ENCODE data around the gene SRPRB. TPM values are rescaled to one million over a fixed set of nuclear protein-coding genes. Genes with fewer than 3 reads are reported as not detected.

The SRPRB gene
- total and polyA plus RNA-seq, 2 donors (not counting 3 experiments of a cell fraction or from before 2014, with no cell fraction given): 22.7 to 69.2 TPM

DNA sequence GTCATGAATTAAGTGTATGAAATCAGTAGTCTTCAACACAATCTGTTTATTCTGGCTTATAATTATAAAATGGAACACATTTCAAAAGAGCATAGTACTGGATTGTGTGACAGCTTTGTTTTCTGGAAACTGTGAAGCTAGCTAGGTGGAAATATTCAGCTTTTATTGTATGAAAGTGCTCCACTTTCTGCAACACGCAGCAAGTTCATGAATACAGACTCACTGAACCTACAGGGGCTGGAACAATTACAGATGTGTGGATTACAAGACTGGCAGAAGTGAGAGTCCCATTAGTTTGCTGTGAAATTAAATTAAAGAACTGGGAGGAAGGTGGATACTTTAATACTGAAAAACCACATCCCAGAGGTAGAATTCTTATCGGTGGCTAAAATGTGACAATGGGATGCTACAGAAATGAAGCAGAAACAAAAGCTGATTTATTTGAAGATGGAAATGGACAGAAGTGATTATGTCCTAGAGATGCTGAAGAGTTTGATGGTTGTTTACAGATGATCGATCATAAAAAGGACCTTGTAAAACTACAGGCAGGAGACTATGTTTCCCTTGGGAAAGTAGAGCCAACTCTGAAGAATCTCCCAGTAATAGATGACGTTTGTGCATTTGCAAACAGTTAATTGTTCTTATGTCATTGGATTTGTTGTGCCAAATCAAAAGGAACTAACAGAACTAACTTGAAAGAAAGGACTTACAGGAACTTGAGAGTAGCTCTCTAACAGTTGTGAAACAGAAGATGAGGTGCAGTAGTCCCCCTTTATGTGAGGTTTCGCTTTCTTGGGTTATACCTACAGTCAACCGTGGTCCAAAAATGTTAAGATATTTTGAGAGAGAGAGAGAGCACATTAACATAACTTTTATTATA is 43.8 kb upstream of the SRPRB start:
- intact Hi-C loops (cut with micrococcal nuclease) (no loop called here), dilution Hi-C loops (cut with MboI; ENCODE audit: extremely low pct_ligation_motif_present, low sequenced_read_pairs) (no loop called here)
- Histone ChIP-seq H3K79me2 (ENCODE audit: control insufficient read depth, insufficient read depth, low read length) (no peaks in the 10 kb centered on the region), H4K20me1 (replicated peaks; ENCODE audit: control insufficient read depth, extremely low read depth, insufficient read depth, low read length) (no peaks in the 10 kb centered on the region), H3K4me2 (ENCODE audit: insufficient read depth, low read length) (no peak overlapping the region), H3K27ac (ENCODE audit: insufficient read depth, low read depth, low read length) (no peak overlapping the region), H3K27me3 (ENCODE audit: control insufficient read depth in 2 of 2, insufficient read depth in 2 of 2, low read length in 2 of 2) (peaks cover 4 to 10% of the 10 kb centered on the region in 2 experiments), H3K4me1 (ENCODE audit: control insufficient read depth, extremely low read depth, insufficient read depth, low read length) (no peaks in the 10 kb centered on the region), H2AFZ (ENCODE audit: low read depth, low read length) (no peak overlapping the region), H3K9me3 (replicated peaks; ENCODE audit: control insufficient read depth, insufficient read depth, low read length) (no peaks in the 10 kb centered on the region), H3K4me3 (replicated peaks in 1 of 3; ENCODE audit: insufficient read depth in 1 of 3, low read depth in 1 of 3, low read length in 3 of 3) (no peak overlapping the region), H3K9ac (replicated peaks; ENCODE audit: extremely low read depth, insufficient read depth, low read length) (no peak overlapping the region), H3K9me1 (replicated peaks; ENCODE audit: control insufficient read depth, extremely low read depth, insufficient read depth, low read length) (no peaks in the 10 kb centered on the region), H3K36me3 (ENCODE audit: control insufficient read depth in 2 of 2, extremely low read depth in 1 of 2, insufficient read depth in 2 of 2, low read length in 2 of 2) (no peaks in the 10 kb centered on the region)
- ChIA-PET POLR2A (no interaction called here), CTCF (interaction anchor here (0.6 to 0.9 kb wide), 3 partner anchors 17 to 338 kb away, joined by 3 read pairs; no protein-coding TSS in a partner anchor)
- BruUV-seq (replicated peaks): no TSS peak
- FAIRE-seq (no peak), DNase-seq (ENCODE audit: low read depth, low spot score) (no peak)
- TF ChIP-seq GATA2 (IDR thresholded peaks at IDR 0.05; ENCODE audit: insufficient read depth, insufficient read length, low read depth, low read length) (no peak), FOS (IDR thresholded peaks at IDR 0.05; ENCODE audit: borderline replicate concordance, insufficient read depth, low read length) (no peak), EZH2 (IDR thresholded peaks at IDR 0.05; ENCODE audit: borderline replicate concordance, low read depth, low read length, severe bottlenecking) (no peak), POLR2AphosphoS5 (IDR thresholded peaks at IDR 0.05; ENCODE audit: insufficient read depth, low read depth, low read length) (no peak), POLR2A (IDR thresholded peaks at IDR 0.05; ENCODE audit: low read depth, low read length) (no peak), JUN (IDR thresholded peaks at IDR 0.05; ENCODE audit: borderline replicate concordance, insufficient read depth, insufficient read length, low read depth) (no peak), MYC (IDR thresholded peaks at IDR 0.05; ENCODE audit: low read depth, low read length) (no peak)
- TF ChIP-seq, protein P1, sequence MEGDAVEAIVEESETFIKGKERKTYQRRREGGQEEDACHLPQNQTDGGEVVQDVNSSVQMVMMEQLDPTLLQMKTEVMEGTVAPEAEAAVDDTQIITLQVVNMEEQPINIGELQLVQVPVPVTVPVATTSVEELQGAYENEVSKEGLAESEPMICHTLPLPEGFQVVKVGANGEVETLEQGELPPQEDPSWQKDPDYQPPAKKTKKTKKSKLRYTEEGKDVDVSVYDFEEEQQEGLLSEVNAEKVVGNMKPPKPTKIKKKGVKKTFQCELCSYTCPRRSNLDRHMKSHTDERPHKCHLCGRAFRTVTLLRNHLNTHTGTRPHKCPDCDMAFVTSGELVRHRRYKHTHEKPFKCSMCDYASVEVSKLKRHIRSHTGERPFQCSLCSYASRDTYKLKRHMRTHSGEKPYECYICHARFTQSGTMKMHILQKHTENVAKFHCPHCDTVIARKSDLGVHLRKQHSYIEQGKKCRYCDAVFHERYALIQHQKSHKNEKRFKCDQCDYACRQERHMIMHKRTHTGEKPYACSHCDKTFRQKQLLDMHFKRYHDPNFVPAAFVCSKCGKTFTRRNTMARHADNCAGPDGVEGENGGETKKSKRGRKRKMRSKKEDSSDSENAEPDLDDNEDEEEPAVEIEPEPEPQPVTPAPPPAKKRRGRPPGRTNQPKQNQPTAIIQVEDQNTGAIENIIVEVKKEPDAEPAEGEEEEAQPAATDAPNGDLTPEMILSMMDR (IDR thresholded peaks at IDR 0.05; ENCODE audit: extremely low read depth in 1 of 2, insufficient read depth in 1 of 2, low read depth in 1 of 2, low read length in 2 of 2): no peak
- TF ChIP-seq, protein P2, sequence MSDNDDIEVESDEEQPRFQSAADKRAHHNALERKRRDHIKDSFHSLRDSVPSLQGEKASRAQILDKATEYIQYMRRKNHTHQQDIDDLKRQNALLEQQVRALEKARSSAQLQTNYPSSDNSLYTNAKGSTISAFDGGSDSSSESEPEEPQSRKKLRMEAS (IDR thresholded peaks at IDR 0.05; ENCODE audit: insufficient read depth, insufficient read length): no peak
